Upper lobe of right lung (tissue), 1 donor: Measurements from ENCODE around the gene CPLANE2. TPM values are rescaled to one million over a fixed set of nuclear protein-coding genes. Genes with fewer than 3 reads are reported as not detected.

Experiments used
- ATAC-seq: fragments of 200-7000 bp; cut with Tn5 transposase; one replicate; pipeline ENCODE4 v1.9.1; 2020; ENCODE audit warnings: mild to moderate bottlenecking, moderate library complexity
- DNase-seq: peaks from one replicate; pipeline ENCODE4 v3.0.0-alpha.2; 2020
- H3K27ac ChIP-seq: fragments of 200-600 bp; one replicate; pipeline ENCODE4 v1.8.0; 2022
- H3K27me3 ChIP-seq: fragments of 200-600 bp; one replicate; pipeline ENCODE4 v1.8.0; 2022; ENCODE audit warnings: mild to moderate bottlenecking
- H3K36me3 ChIP-seq: fragments of 200-600 bp; one replicate; pipeline ENCODE4 v1.8.0; 2022
- H3K4me1 ChIP-seq: fragments of 200-600 bp; one replicate; pipeline ENCODE4 v1.8.0; 2022
- H3K4me3 ChIP-seq: fragments of 200-600 bp; one replicate; pipeline ENCODE4 v1.8.0; 2022; ENCODE audit warnings: mild to moderate bottlenecking
- H3K9me3 ChIP-seq: fragments of 200-600 bp; one replicate; pipeline ENCODE4 v1.8.0; 2022
- intact Hi-C: fragments of 100-400 bp; cut with DNase I; formaldehyde crosslinking; loops from one replicate; pipeline ENCODE4 v1.11.0; 2022
- total RNA-seq: library from RNA; stranded (reverse); fragmentation: NEBNext Ultra II Directional; extraction: Animal tissue kit (Norgen Biotek cat#: 25700); gene quantifications from one replicate; pipeline ENCODE4 v1.2.1, GENCODE V29; 2021
- TF ChIP-seq, protein P1 (sequence below): fragments of 200-600 bp; IDR thresholded peaks from one replicate; pipeline ENCODE4 v1.8.0; 2022; ENCODE audit warnings: antibody characterized with exemption
- donor health status: DM: no; HTN: yes; CAD: no; lungs with severe emphysema.

The CPLANE2 gene
- total RNA-seq, 1 donor from 2014 or later: 11.7 TPM

DNA sequence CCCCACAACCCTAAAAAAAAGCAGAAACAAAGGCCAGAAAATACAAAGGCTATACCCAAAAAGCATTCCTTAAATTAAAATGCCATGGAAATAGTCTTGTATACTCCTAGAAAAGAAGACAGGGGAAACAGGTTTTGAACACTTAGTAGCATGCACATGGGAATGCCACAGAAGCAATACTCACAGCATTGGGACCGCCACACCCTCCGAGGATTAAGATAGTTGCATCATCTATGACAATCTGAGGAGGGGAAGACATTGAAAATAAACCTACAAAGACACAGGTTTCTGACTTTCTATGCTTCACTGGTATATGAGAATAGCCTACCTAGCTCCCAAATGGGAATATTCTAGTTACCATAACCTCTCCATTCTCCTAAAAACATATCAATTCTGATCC is 15.9 kb upstream of the CPLANE2 start:
- H3K36me3 ChIP-seq: peaks cover 60% of the 10 kb centered on the region
- no peak overlapping the region for H3K4me3 ChIP-seq
- ATAC-seq: no peak
- DNase-seq: no peak
- TF ChIP-seq, protein P1, sequence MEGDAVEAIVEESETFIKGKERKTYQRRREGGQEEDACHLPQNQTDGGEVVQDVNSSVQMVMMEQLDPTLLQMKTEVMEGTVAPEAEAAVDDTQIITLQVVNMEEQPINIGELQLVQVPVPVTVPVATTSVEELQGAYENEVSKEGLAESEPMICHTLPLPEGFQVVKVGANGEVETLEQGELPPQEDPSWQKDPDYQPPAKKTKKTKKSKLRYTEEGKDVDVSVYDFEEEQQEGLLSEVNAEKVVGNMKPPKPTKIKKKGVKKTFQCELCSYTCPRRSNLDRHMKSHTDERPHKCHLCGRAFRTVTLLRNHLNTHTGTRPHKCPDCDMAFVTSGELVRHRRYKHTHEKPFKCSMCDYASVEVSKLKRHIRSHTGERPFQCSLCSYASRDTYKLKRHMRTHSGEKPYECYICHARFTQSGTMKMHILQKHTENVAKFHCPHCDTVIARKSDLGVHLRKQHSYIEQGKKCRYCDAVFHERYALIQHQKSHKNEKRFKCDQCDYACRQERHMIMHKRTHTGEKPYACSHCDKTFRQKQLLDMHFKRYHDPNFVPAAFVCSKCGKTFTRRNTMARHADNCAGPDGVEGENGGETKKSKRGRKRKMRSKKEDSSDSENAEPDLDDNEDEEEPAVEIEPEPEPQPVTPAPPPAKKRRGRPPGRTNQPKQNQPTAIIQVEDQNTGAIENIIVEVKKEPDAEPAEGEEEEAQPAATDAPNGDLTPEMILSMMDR: no peak
- H3K27ac ChIP-seq: no peak overlapping the region
- peaks cover 32% of the 10 kb centered on the region for H3K4me1 ChIP-seq
- H3K27me3 ChIP-seq: no peaks in the 10 kb centered on the region
- no peaks in the 10 kb centered on the region for H3K9me3 ChIP-seq
- intact Hi-C loops: no loop called here

DNA sequence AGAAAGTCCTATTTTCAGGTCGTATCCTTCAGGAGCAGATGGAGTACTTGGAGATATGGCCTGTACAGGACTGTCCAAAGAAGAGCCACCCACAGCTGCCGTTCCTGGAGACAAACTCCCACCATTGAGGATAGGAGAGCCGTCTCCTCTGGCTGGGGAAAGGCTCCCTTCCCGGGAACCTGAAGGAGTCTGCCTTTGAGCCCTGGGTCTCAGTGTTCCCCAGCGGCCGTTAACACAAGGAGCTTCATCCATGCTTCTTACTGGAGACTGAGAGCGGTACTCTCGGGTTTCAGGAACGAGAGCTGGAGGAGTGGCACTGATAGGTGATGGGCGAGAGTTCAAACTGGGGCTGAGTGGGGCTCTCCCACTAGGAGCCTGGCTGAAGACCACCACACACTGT is 14.4 kb upstream of the CPLANE2 start:
- no peaks in the 10 kb centered on the region for H3K9me3 ChIP-seq
- H3K27ac ChIP-seq: peak overlapping the region; percentile 55
- peaks cover 65% of the 10 kb centered on the region for H3K36me3 ChIP-seq
- no peak overlapping the region for H3K4me3 ChIP-seq
- peaks cover 40% of the 10 kb centered on the region for H3K4me1 ChIP-seq
- ATAC-seq: no peak
- intact Hi-C loops: no loop called here
- no peaks in the 10 kb centered on the region for H3K27me3 ChIP-seq
- TF ChIP-seq, protein P1: no peak
- peak; percentile 20 for DNase-seq

- TF ChIP-seq, protein P1: no peak
Measured at GRCh38 chr1:16250524-16251251, 13.7 kb upstream of the CPLANE2 start.

DNA sequence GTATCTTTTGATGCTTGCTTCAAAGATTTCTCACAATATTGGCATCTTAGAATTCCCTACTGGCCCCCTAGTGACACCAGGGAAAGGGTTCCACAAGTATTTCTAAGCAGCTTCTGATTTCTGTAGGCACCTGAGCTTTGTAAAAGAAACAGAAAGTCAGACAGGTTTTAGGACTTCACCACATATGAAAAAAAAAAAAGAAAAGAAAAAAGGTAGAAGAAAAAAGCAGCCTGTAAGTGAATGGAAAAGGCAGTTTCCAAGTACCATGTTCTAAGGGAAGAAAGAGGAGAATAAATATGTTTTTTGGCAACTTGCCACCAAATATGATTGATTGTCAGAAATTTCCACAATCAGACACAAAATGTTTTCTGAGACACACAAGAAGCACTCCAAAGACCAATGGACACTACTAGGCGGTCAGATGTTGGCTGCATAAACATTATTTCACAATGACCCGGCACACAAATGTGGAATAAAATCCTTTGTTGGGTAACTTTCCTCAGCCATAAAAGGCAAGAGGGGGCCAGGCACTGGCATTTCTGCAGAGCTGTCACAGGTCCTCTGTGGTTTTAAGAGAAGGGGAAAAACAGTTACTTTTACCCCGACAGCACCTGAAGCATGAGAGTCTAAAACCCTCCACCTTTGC is 12.7 kb upstream of the CPLANE2 start:
- H3K36me3 ChIP-seq: peaks cover 49% of the 10 kb centered on the region
- no peaks in the 10 kb centered on the region for H3K9me3 ChIP-seq
- no peaks in the 10 kb centered on the region for H3K27me3 ChIP-seq
- TF ChIP-seq, protein P1: no peak
- peak; percentile 55 for DNase-seq
- intact Hi-C loops: no loop called here
- no peak overlapping the region for H3K4me3 ChIP-seq
- peak; percentile 59 for ATAC-seq
- peaks cover 40% of the 10 kb centered on the region for H3K4me1 ChIP-seq
- peak overlapping the region; percentile 65 for H3K27ac ChIP-seq

More at GRCh38 chr1:16250524-16251251, 13.7 kb upstream of the CPLANE2 start:
- Histone ChIP-seq H3K36me3 (peaks cover 58% of the 10 kb centered on the region), H3K27ac (peak overlapping the region; percentile 56), H3K4me1 (peaks cover 40% of the 10 kb centered on the region), H3K9me3 (no peaks in the 10 kb centered on the region), H3K4me3 (no peak overlapping the region), H3K27me3 (no peaks in the 10 kb centered on the region)
- intact Hi-C loops: no loop called here
- DNase-seq: peak; percentile 59
- no peak for ATAC-seq

- H3K27ac ChIP-seq: peak overlapping the region; percentile 65
- peaks cover 40% of the 10 kb centered on the region for H3K4me1 ChIP-seq
- peak; percentile 85 for DNase-seq
- TF ChIP-seq, protein P1: no peak
- peak; percentile 69 for ATAC-seq
- H3K4me3 ChIP-seq: no peak overlapping the region
- H3K27me3 ChIP-seq: no peaks in the 10 kb centered on the region
- peaks cover 40% of the 10 kb centered on the region for H3K36me3 ChIP-seq
- intact Hi-C loops: no loop called here
- no peaks in the 10 kb centered on the region for H3K9me3 ChIP-seq
Measured at GRCh38 chr1:16248603-16249516, 11.9 kb upstream of the CPLANE2 start.
